ENCODE measurements around the gene MEGF8. TPM values are rescaled to one million over a fixed set of nuclear protein-coding genes. Genes with fewer than 3 reads are reported as not detected.

Gene MEGF8
- total RNA-seq, 1 experiment from 2014 or later, result 7.7 TPM

DNA sequence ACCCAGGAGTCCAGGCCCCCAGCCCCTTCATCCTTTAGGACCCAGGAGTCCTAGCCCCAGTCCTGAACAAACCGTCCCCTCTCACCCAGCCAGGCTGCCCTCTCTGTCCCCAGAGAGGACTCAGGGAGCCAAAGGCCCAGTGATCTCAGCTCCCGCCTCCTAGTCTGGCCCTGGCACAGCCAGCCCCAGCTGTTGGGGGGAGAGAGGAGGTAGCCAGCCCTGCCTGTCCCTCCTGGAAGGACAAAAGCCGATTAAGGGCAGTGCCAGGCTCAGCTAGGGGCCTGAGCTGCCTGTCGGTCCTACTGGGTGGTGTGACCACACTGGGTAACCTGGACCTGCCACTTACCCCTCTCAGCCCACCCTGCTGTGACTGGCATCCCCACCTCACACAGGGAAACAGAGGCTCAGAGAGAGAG, 87.2 kb downstream of the MEGF8 start:
- Histone ChIP-seq H3K9me2 (replicated peaks; ENCODE audit: low read length) (no peaks in the 10 kb centered on the region), H4K20me1 (ENCODE audit: low read length) (no peaks in the 10 kb centered on the region), H3K4me3 (ENCODE audit: low read length) (no peak overlapping the region), H2AFZ (ENCODE audit: low read length) (no peak overlapping the region), H3K4me1 (ENCODE audit: insufficient read depth, low read length) (peaks cover 3% of the 10 kb centered on the region; the same call in 1 of the 2 replicates), H3K36me3 (ENCODE audit: low read depth, low read length) (no peaks in the 10 kb centered on the region), H3K9me3 (ENCODE audit: low read length) (no peaks in the 10 kb centered on the region), H3F3A (ENCODE audit: low read length, unreplicated experiment) (no peaks in the 10 kb centered on the region), H3K27me3 (ENCODE audit: low read length) (no peaks in the 10 kb centered on the region), H3K9ac (ENCODE audit: low read length) (no peak overlapping the region), H3K4me2 (ENCODE audit: low read length) (no peak overlapping the region), H3K79me2 (ENCODE audit: low read length) (no peaks in the 10 kb centered on the region), H3K27ac (ENCODE audit: low read length) (no peak overlapping the region)
- no TSS peak for BruUV-seq (replicated peaks)
- ATAC-seq (no peak), DNase-seq (no peak)
- intact Hi-C loops (cut with micrococcal nuclease), result no loop called here
- POLR2A ChIA-PET (ENCODE audit: unreplicated experiment), result no interaction called here
- TF ChIP-seq, protein P1, sequence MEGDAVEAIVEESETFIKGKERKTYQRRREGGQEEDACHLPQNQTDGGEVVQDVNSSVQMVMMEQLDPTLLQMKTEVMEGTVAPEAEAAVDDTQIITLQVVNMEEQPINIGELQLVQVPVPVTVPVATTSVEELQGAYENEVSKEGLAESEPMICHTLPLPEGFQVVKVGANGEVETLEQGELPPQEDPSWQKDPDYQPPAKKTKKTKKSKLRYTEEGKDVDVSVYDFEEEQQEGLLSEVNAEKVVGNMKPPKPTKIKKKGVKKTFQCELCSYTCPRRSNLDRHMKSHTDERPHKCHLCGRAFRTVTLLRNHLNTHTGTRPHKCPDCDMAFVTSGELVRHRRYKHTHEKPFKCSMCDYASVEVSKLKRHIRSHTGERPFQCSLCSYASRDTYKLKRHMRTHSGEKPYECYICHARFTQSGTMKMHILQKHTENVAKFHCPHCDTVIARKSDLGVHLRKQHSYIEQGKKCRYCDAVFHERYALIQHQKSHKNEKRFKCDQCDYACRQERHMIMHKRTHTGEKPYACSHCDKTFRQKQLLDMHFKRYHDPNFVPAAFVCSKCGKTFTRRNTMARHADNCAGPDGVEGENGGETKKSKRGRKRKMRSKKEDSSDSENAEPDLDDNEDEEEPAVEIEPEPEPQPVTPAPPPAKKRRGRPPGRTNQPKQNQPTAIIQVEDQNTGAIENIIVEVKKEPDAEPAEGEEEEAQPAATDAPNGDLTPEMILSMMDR (conservative IDR thresholded peaks at IDR 0.05; ENCODE audit: low read depth, low read length), result no peak
- TF ChIP-seq EZH2phosphoT487 (IDR thresholded peaks at IDR 0.05; ENCODE audit: borderline replicate concordance, low read length) (no peak), EZH2 (IDR thresholded peaks at IDR 0.05; ENCODE audit: low read length, unreplicated experiment) (no peak)
- CTCF ChIA-PET, result no interaction called here

DNA sequence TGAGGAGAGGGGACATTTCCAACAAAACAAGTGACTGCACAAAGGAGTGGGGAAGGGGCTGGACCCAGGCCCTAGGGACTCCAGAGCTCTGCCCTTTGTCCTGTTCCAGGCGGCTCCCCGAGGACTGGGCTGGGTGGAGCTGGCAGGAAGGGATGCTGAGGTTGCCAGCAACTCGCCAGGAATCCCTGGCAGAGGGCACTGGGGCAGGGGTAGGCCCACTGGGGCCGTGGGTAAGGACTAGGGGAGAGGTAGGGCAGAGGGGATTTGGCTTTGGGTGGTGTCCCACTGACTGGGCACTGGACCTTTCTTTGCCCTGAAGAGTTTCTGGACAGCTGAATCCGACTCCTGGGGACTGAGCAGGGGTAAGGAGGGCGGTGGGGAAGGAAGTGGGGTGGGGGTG, 93.9 kb downstream of the MEGF8 start:
- DNase-seq (no peak), ATAC-seq (no peak)
- no peak overlapping the region for H3K4me3 ChIP-seq (ENCODE audit: low read length)
- H3K79me2 ChIP-seq (ENCODE audit: low read length), result no peaks in the 10 kb centered on the region
- H3K9ac ChIP-seq (ENCODE audit: low read length), result no peak overlapping the region
- H3K27ac ChIP-seq (ENCODE audit: low read length), result no peak overlapping the region
- no peaks in the 10 kb centered on the region for H4K20me1 ChIP-seq (ENCODE audit: low read length)
- peaks cover 28% of the 10 kb centered on the region for H3K4me1 ChIP-seq (ENCODE audit: insufficient read depth, low read length)
- no peak overlapping the region for H2AFZ ChIP-seq (ENCODE audit: low read length)
- ChIA-PET CTCF (no interaction called here), POLR2A (ENCODE audit: unreplicated experiment) (no interaction called here)
- TF ChIP-seq, protein P1 (conservative IDR thresholded peaks at IDR 0.05; ENCODE audit: low read depth, low read length), result no peak
- TF ChIP-seq EZH2 (IDR thresholded peaks at IDR 0.05; ENCODE audit: low read length, unreplicated experiment) (no peak), EZH2phosphoT487 (IDR thresholded peaks at IDR 0.05; ENCODE audit: borderline replicate concordance, low read length) (no peak)
- H3K36me3 ChIP-seq (ENCODE audit: low read depth, low read length), result no peaks in the 10 kb centered on the region
- no peak overlapping the region for H3K4me2 ChIP-seq (ENCODE audit: low read length)
- H3F3A ChIP-seq (ENCODE audit: low read length, unreplicated experiment), result no peaks in the 10 kb centered on the region
- no TSS peak for BruUV-seq (replicated peaks)
- H3K9me2 ChIP-seq (replicated peaks; ENCODE audit: low read length), result no peaks in the 10 kb centered on the region
- intact Hi-C loops (cut with micrococcal nuclease), result no loop called here
- no peaks in the 10 kb centered on the region for H3K27me3 ChIP-seq (ENCODE audit: low read length)
- no peaks in the 10 kb centered on the region for H3K9me3 ChIP-seq (ENCODE audit: low read length)

DNA sequence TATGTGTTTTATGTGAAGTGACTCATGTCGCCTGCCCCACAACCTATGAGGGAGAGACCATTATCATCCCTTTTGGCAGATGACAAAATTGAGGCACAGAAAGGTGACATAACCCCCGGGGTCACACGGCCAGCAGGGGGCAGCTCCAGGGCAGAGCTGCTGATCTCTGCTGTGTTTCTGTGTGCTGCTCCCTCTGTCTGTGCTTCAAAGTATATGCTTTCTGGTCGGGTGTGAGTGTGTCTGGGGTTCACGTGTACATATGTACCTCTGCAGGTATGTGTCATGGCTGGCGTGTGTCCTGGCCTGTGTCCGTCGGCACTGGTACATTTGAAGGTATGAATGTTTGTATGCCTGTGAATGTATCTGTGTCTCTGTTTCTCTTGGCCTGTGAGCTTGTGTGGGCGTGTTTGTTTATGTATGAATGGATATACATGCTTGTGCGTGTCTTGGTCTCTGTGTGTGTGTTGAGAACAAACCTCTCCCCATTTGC, 94.7 kb downstream of the MEGF8 start:
- Histone ChIP-seq H3K9me3 (ENCODE audit: low read length) (no peaks in the 10 kb centered on the region), H3K79me2 (ENCODE audit: low read length) (no peaks in the 10 kb centered on the region), H3K4me3 (ENCODE audit: low read length) (no peak overlapping the region), H3K36me3 (ENCODE audit: low read depth, low read length) (no peaks in the 10 kb centered on the region), H3K9ac (ENCODE audit: low read length) (no peak overlapping the region), H3K9me2 (replicated peaks; ENCODE audit: low read length) (no peaks in the 10 kb centered on the region), H2AFZ (ENCODE audit: low read length) (no peak overlapping the region), H3K4me2 (ENCODE audit: low read length) (no peak overlapping the region), H4K20me1 (ENCODE audit: low read length) (no peaks in the 10 kb centered on the region), H3K4me1 (ENCODE audit: insufficient read depth, low read length) (peaks cover 28% of the 10 kb centered on the region), H3K27me3 (ENCODE audit: low read length) (no peaks in the 10 kb centered on the region), H3K27ac (ENCODE audit: low read length) (no peak overlapping the region), H3F3A (ENCODE audit: low read length, unreplicated experiment) (no peaks in the 10 kb centered on the region)
- BruUV-seq (replicated peaks), result no TSS peak
- intact Hi-C loops (cut with micrococcal nuclease), result no loop called here
- DNase-seq (peak; percentile 53), ATAC-seq (peak; percentile 62)
- ChIA-PET CTCF (no interaction called here), POLR2A (ENCODE audit: unreplicated experiment) (no interaction called here)
- TF ChIP-seq EZH2 (IDR thresholded peaks at IDR 0.05; ENCODE audit: low read length, unreplicated experiment) (no peak), EZH2phosphoT487 (IDR thresholded peaks at IDR 0.05; ENCODE audit: borderline replicate concordance, low read length) (no peak)
- TF ChIP-seq, protein P1 (conservative IDR thresholded peaks at IDR 0.05; ENCODE audit: low read depth, low read length), result peak; percentile 83
